Measurements from ENCODE around the gene ATP6V1F.
A peak's percentile ranks its signal among the peaks of the same experiment; 100 is the strongest.

Gene ATP6V1F

DNA sequence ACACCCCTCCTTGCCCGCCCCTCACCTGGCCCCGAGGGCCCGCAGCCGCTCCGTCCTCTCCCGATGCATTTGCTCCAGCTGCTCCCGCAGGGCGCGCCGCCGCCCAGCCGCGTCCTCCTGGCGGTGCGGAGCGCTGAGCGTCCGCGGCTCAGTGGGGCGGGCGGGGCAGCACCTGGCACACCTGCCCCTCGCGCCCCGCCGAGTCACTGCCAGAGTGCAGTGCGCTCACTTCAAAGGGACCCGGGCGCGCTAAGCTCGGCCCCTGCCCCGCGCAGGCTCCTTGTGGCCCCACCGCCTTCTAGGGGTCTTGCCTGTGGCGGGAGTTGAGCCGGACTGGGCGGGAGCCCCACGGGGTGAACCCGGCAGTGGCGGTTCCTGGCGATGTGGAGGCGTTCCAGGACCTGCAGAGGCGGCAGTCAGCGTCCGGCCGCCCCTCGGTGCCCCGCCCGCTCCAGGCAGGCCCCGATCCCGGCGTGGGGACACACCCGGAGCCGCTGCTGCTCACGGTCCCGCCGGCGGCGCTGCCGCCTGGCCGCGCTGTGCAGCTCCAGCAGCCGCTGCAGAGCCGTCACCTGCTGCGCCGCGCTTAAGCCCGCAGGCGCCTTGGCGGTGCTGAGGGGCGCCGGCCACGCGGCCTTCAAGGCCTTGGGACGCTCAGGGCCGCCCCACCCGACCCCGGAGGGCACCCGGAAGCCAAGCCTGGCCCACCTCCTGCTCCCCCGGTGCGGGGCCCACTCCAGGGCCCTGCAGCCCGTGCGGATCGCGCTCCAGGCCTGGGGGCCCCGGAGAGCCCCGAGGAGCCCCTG is 6.7 kb downstream of the ATP6V1F start:
- peak; percentile 32 for DNase-seq

DNA sequence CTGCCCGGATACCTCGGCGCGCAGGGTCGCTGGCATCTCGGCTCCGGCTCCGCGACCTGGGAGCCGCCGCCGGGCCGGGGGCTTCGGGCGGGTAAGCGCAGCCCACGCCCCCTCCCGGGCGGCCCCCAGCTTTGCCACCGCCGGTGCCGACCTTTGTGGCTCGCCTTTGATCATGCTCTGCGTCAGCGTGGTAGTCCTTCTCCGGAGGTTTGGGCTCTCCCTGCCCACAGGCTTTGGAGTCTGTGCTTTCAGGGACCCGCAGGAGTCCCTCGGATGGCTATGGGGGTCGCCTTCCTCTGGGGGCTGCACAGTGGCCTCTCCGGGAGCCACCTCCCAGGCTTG is 7.3 kb downstream of the ATP6V1F start:
- peak; percentile 17 for DNase-seq

DNA sequence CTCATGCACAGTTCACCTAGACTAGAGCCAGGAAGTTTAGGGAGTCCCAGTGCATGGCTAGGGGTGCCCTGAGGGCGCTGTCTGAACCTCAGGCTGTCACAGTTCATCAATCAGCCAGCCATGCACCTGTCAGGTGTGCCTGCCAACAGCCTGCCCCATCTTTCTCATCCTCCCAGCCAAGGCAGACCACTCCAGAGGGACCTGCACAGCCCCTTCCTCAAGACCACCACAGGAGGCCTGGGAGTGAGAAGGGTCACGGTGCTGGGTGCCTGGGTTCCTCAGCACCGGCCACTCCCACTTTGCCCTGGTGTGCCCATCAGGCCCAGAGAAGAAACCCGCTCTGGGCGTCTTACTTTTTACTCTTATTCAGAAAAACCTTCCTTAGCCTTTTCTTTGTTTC is 8.4 kb downstream of the ATP6V1F start:
- no peak for DNase-seq

GRCh38 chr7:128872394-128872824 is 9.8 kb downstream of the ATP6V1F start:
- DNase-seq: no peak

DNA sequence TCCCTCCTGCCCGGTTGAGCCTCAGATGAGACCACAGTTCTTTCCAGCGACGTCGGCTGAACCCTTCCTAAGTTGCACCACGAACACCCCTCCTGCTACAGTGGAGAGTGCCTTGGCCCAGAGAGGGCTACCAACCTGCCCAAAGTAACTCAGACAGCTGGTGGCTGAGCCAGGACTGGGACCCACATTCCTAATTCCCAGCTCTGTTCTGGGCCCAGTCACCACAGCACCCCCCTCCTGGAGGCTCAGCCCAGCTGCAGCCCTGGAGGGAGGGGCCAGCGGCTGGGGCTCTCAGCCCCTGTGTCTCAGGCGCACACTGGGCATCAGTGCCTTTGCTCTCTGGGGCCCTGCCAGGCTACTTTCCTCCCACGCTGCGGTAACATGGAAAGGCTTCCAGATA is 10.6 kb downstream of the ATP6V1F start:
- DNase-seq: no peak

GRCh38 chr7:128874140-128875031 is 11.7 kb downstream of the ATP6V1F start:
- DNase-seq: no peak

DNA sequence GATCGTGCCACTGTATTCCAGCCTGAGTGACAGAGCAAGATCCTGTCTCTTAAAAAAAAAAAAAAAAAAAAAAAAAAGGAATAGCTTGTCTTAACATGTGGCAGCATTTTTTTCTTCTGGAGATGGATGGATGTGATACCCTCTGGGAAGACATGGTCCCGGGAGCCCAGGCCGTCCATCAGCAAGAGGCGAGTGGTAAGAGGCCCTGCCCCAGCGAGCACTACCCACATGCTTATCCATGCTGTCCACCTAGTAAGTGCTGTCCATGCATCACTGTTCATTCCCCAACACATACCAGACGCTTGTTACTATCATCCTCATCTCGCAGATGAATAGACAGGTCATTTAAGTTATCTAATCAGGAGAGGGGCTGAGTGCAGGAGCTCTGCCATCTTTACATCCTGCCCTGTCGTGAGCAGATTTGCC is 12.9 kb downstream of the ATP6V1F start:
- no peak for DNase-seq

DNA sequence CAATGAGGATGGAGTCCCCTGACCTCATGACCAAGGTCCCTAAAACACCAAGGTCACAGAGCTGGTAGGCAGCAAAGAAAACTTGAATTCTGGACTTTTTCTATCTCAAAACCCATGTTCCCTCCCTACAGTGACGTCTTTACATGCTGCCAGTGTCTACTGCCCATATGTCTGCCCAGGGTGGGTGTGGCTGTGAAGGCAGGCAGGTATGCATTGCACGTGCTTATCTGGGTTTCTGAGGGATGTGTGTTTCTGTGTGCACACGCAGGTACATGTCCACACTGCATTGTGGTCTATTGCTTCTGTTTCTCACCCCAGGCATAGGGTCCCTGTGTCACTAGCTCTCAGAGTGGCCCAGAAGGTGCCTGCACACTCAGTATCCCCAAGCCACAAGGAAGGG is 13.5 kb downstream of the ATP6V1F start:
- no peak for DNase-seq

DNA sequence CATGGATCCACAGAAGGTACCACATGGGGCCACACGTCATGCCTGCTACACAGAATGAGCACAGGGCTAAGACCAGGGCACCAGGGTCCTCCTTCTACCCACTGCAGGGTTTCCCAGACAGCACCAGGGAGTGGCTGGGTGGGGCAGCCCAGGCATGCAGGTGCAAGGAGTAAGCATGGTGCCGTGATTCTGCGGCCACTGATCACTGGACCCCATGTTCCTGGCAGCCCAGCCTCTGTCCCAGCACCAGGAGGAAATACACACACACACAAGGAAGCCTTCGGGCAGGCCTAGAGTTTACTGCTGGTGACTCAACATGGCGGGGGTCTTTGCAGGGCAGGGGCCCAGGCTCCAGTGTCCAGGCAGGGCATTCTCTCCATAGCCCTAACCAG is 13.9 kb downstream of the ATP6V1F start:
- DNase-seq: no peak

DNA sequence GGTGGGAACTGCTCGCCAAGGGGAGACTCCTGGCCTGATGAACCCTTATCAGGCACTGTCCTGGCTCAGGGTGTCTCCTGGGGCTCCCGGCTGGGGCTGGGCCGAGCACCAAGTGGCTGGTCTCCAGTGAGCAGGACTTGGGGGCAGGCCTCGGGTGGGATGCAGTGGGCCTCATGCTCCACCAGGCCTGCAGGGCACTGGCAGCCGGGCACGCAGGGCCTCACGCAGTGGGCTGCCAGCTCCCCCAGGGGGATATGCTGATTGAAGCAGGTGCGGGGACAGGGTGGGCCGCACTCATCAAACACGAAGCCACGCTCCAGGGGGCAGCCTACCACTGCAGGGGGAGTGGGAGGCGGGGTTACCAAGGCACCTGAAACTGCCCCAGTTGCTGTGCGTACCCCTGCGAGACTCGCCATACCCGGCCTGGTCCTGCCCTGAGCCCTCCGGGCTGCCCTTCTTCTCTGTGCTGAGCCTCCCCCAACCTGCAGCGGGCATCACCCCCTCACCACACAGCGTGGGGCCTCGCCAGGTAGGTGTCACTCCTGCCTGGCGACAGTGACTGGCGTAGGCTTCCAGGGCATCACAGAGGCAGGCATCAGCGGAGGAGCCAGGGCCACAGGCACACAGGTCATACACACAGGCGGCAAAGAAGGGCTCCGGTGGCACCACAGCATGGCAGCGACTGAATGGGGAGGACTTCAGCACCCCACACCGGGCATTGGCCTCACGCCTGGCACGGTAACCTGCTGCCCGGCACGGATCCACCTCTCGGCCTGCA is 14.5 kb downstream of the ATP6V1F start:
- no peak for DNase-seq

- DNase-seq: no peak
Observed at GRCh38 chr7:128877756-128878120, 15.1 kb downstream of the ATP6V1F start.

DNA sequence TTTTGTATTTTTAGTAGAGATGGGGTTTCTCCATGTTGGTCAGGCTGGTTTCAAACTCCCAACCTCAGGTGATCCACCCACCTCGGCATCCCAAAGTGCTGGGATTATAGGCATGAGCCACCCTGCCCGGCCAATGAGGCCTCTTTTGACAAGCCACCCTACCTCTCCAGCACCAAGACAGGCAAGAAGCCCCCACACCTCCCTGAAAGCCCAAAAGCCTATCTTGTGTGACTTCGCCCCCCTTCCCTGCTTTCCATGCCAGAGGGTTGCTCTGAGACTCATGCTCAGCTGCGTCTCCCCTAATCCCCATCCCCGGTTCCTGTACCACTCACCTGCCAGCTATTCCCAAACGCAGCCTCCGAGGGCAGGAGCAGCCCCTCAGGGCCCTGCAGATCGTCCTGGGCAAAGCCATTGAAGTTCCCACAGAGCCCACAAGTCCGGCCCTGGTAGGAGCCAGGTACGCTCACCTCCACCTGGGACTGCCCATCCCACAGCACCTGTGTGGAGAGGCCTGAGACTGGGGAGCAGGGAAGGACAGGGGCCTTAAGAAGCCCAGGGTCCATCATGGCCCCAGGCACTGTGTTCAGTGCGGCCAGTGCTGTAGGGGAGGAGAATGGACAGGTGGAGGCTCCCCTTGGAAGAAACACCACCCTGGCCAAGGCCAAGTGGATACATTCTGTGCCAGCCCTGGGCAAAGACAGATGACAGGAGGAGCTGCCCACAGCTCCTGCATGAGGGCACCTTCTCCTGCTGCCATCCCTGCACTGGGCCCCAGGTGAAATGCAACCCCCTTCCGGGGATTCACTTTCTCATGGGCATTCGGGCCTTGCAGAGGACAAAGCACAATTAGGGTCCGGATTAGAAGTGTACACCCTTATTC is 15.8 kb downstream of the ATP6V1F start:
- DNase-seq: no peak

DNA sequence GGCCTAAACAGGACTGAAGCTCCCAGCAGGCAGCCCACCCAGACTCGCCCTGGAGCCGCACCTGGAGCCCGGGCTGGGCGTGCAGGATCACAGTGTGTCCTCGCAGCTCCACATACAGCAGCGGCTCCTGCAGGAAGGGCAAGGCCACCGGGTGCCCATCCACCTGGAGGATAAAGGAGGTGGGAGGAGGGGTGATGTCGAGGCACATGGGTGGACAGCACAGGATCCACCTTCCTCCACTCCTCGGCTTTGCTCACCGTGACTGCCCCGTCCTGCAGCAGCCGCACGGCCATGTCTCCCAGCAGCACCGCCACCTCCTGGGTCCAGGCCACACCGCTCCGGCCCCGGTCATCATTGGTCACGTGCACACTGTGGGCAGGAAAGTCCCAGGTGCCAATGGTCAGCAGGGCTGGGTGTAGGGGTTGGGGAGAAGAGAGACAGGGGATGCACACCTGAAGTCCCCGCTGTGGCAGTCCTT is 16.8 kb downstream of the ATP6V1F start:
- DNase-seq: no peak

GRCh38 chr7:128879939-128880746 is 17.5 kb downstream of the ATP6V1F start:
- no peak for DNase-seq

DNA sequence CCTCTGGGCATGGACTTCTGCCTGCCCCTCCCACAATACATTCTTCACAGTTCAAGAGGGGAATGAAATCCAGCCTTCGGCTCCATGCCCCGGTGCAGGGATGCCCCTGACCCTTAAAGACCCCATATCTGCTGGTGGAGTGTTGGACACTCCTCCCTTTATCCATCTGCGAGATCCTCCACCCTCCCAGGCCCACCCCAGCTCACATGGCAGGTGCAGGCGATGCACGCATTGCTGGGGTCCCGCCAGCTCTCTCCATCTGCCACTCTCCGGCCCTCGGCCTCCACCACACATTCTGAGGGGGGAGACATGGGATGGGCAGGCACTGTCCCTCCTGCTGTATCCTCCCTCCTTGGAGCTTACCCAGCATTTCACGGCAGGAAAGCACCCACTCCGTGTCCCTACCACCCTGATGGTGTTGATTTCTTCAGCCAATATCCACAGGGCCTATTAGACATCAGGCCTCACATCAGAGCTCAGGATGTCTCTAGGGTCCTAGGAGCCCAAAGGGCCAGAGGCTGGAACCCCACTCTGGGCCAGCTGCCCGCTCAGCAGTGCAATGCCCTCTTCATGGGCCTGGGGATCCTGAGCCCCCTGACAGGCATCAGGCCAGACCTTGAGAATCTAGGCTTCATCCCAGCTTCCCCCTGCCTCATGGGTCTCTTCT is 18.3 kb downstream of the ATP6V1F start:
- no peak for DNase-seq

DNA sequence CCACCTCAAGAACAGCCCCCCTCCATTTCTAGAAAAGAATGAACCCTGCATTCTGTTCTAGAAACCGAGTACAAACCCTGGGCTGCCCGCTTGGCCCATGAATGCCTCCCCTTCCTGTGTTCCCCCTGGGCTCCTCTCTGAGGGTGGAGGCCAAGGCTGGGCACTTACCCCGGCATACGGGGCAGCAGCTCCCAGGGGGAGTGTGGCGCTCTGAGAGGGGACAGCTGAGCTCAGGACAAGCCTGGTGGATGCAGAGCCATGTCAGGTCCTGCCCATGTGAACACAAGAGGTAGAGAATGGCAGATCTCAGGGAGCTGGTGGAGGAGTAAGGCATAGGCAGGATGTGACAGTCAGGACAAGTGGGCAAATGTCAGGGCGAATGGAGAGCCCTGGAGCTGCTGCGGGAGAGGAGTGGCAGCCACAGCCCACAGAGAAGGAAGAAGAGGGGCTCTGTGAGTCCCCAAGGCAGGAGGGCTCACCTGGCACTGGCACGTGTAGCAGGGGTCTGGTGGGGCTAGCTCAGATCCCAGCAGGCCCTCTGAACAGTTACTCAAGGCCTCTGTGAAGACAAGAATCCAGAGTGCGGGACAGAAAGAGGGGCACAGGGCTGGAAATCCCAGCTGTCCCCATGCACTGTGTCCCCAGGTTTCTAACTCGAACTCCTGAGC is 18.9 kb downstream of the ATP6V1F start:
- no peak for DNase-seq

GRCh38 chr7:128882134-128882533 is 19.5 kb downstream of the ATP6V1F start:
- no peak for DNase-seq

DNA sequence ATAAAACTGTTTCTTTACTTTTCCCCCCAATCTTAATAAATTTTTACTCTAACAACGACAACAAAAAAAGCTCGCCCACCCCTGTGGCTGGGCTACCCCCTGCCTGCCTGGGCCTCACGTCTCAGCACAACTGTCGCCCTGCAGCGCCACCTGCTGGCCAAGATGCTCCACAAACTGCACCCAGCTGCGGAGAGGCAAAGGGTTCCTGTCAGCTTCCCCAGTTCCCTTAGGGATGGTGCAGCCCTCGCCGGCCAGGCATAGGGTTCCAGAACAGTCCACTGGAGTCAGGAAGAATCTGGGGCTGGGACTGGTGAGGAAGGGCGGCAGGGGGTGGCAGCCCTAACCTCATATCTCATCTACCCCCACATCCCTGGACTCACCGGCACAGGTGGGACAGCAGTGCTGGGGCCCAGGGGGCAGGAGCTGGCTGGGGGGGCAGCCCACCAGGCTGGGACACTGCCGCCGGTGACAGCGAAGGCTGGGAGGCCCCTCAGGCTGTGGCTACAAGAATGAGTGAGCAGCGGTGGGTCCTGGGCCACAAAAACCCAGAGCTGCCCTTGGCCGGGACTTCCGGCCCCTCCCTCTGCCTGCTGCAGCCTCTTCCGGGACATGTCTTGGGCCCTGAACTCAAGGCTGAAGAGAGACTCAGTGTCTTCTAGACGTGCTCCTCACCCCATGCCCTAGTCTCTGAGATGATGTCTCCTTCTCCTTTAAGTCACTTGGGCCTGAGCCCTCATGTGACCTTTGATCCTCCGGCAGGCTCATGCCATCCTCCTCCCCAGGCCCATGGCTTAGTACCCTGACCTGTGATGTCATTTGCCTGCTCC is 21.2 kb downstream of the ATP6V1F start:
- peak; percentile 88 for DNase-seq
